Astrocyte (in vitro differentiated cells and primary cell): Measurements from ENCODE around the gene BACH2. TPM values are rescaled to one million over a fixed set of nuclear protein-coding genes. Genes with fewer than 3 reads are reported as not detected.
A peak's percentile ranks its signal among the peaks of the same experiment; 100 is the strongest.

Source experiments
- DNase-seq: peaks from one replicate; pipeline ENCODE4 v3.0.0-alpha.2; 2010; ENCODE audit warnings: low read depth
- FAIRE-seq: peaks from 2 replicates; lab custom pipeline; 2011; peaks lifted over from hg19 to GRCh38; lab: Jason Lieb, UNC
- H2AFZ ChIP-seq: 2 replicates; pipeline ENCODE4 v1.6.0; 2012; ENCODE audit warnings: low read depth, low read length, inconsistent platforms
- H3K27ac ChIP-seq: 2 replicates; pipeline ENCODE4 v1.5.1; 2011; ENCODE audit warnings: low read depth, low read length, inconsistent platforms
- H3K27me3 ChIP-seq: 2 replicates; pipeline ENCODE4 v1.6.0; 2011; ENCODE audit warnings: low read length, inconsistent platforms; ENCODE audit not compliant: insufficient read depth
- H3K36me3 ChIP-seq: 2 replicates; pipeline ENCODE4 v1.5.1; 2011; ENCODE audit warnings: low read length, inconsistent platforms; ENCODE audit not compliant: insufficient read depth
- H3K4me1 ChIP-seq: 2 replicates; pipeline ENCODE4 v1.5.1; 2011; ENCODE audit warnings: low read length, inconsistent platforms; ENCODE audit not compliant: insufficient read depth
- H3K4me2 ChIP-seq: 2 replicates; pipeline ENCODE4 v1.6.0; 2012; ENCODE audit warnings: low read length, inconsistent platforms
- H3K4me3 ChIP-seq: 2 replicates; pipeline ENCODE4 v1.5.1; 2011; ENCODE audit warnings: low read depth, mild to moderate bottlenecking, low read length, inconsistent platforms; ENCODE audit not compliant: insufficient read depth
- H3K79me2 ChIP-seq: 2 replicates; pipeline ENCODE4 v1.6.0; 2012; ENCODE audit warnings: mild to moderate bottlenecking, low read length, inconsistent platforms; ENCODE audit not compliant: insufficient read depth
- H3K9ac ChIP-seq: 2 replicates; pipeline ENCODE4 v1.6.0; 2012; ENCODE audit warnings: mild to moderate bottlenecking, low read length, inconsistent platforms
- H3K9me3 ChIP-seq: 2 replicates; pipeline ENCODE4 v1.5.1; 2012; ENCODE audit warnings: low read depth, mild to moderate bottlenecking, low read length, inconsistent platforms; ENCODE audit not compliant: insufficient read depth
- H4K20me1 ChIP-seq: 2 replicates; pipeline ENCODE4 v1.6.0; 2012; ENCODE audit warnings: low read length, inconsistent platforms; ENCODE audit not compliant: insufficient read depth
- H3K27ac Mint-ChIP-seq: one replicate; pipeline ENCODE4 v1.8.0; 2021; ENCODE audit warnings: mild to moderate bottlenecking, mixed read lengths; ENCODE audit not compliant: unreplicated experiment
- H3K27me3 Mint-ChIP-seq: one replicate; pipeline ENCODE4 v1.8.0; 2021; ENCODE audit warnings: low read depth, mixed read lengths; ENCODE audit not compliant: unreplicated experiment
- H3K36me3 Mint-ChIP-seq: one replicate; pipeline ENCODE4 v1.8.0; 2021; ENCODE audit warnings: low read depth, mixed read lengths; ENCODE audit not compliant: unreplicated experiment
- H3K4me1 Mint-ChIP-seq: one replicate; pipeline ENCODE4 v1.8.0; 2021; ENCODE audit warnings: low read depth, mixed read lengths; ENCODE audit not compliant: unreplicated experiment
- H3K4me3 Mint-ChIP-seq: one replicate; pipeline ENCODE4 v1.8.0; 2021; ENCODE audit warnings: mild to moderate bottlenecking, moderate library complexity, mixed read lengths; ENCODE audit not compliant: unreplicated experiment
- H3K9me3 Mint-ChIP-seq: one replicate; pipeline ENCODE4 v1.8.0; 2021; ENCODE audit warnings: mild to moderate bottlenecking, mixed read lengths; ENCODE audit not compliant: unreplicated experiment
- EZH2 ChIP-seq: IDR thresholded peaks from 2 replicates; pipeline ENCODE4 v1.6.1; 2012; ENCODE audit warnings: mild to moderate bottlenecking, low read length, inconsistent platforms; ENCODE audit not compliant: insufficient read depth
- total RNA-seq: library from RNA; stranded (reverse); gene quantifications from 2 replicates; pipeline ENCODE4 v1.2.1, GENCODE V29; 2021
- TF ChIP-seq, protein P1 (sequence below): IDR thresholded peaks from 2 replicates; pipeline ENCODE4 v1.5.1; 2011; ENCODE audit warnings: low read depth, mild to moderate bottlenecking, inconsistent platforms, low read length, moderate library complexity; ENCODE audit not compliant: insufficient read depth

The BACH2 gene
- total RNA-seq, 1 donor from 2014 or later: 17.5 TPM

GRCh38 chr6:90123831-90124230 is 172.8 kb downstream of the BACH2 start:
- no peaks in the 10 kb centered on the region for H3K9me3 ChIP-seq
- no peaks in the 10 kb centered on the region for H3K36me3 ChIP-seq
- peak overlapping the region; percentile 34 for H3K27ac Mint-ChIP-seq
- H3K9me3 Mint-ChIP-seq: no peaks in the 10 kb centered on the region
- H3K27me3 ChIP-seq: no peaks in the 10 kb centered on the region
- DNase-seq (peak; percentile 61), FAIRE-seq (no peak)
- peaks cover 14% of the 10 kb centered on the region for H3K4me1 ChIP-seq
- no peak for TF ChIP-seq EZH2
- TF ChIP-seq, protein P1, sequence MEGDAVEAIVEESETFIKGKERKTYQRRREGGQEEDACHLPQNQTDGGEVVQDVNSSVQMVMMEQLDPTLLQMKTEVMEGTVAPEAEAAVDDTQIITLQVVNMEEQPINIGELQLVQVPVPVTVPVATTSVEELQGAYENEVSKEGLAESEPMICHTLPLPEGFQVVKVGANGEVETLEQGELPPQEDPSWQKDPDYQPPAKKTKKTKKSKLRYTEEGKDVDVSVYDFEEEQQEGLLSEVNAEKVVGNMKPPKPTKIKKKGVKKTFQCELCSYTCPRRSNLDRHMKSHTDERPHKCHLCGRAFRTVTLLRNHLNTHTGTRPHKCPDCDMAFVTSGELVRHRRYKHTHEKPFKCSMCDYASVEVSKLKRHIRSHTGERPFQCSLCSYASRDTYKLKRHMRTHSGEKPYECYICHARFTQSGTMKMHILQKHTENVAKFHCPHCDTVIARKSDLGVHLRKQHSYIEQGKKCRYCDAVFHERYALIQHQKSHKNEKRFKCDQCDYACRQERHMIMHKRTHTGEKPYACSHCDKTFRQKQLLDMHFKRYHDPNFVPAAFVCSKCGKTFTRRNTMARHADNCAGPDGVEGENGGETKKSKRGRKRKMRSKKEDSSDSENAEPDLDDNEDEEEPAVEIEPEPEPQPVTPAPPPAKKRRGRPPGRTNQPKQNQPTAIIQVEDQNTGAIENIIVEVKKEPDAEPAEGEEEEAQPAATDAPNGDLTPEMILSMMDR: no peak
- H3K27me3 Mint-ChIP-seq: no peaks in the 10 kb centered on the region
- no peaks in the 10 kb centered on the region for H3K79me2 ChIP-seq
- no peak overlapping the region for H3K27ac ChIP-seq
- H3K36me3 Mint-ChIP-seq: no peaks in the 10 kb centered on the region
- H3K4me2 ChIP-seq: no peak overlapping the region
- peak overlapping the region; percentile 34 for H3K4me3 Mint-ChIP-seq
- H3K4me1 Mint-ChIP-seq: peaks cover 13% of the 10 kb centered on the region
- H3K9ac ChIP-seq: no peak overlapping the region
- H4K20me1 ChIP-seq: no peaks in the 10 kb centered on the region
- no peak overlapping the region for H2AFZ ChIP-seq
- no peak overlapping the region for H3K4me3 ChIP-seq

GRCh38 chr6:90121982-90122381 is 174.7 kb downstream of the BACH2 start:
- Mint-ChIP-seq H3K27me3 (no peaks in the 10 kb centered on the region), H3K4me1 (peaks cover 13% of the 10 kb centered on the region), H3K4me3 (no peak overlapping the region), H3K9me3 (peaks cover 2% of the 10 kb centered on the region), H3K27ac (no peak overlapping the region), H3K36me3 (no peaks in the 10 kb centered on the region)
- no peaks in the 10 kb centered on the region for H4K20me1 ChIP-seq
- H3K4me3 ChIP-seq: no peak overlapping the region
- H3K4me2 ChIP-seq: no peak overlapping the region
- H3K27me3 ChIP-seq: no peaks in the 10 kb centered on the region
- FAIRE-seq (no peak), DNase-seq (peak; percentile 39)
- no peaks in the 10 kb centered on the region for H3K9me3 ChIP-seq
- no peaks in the 10 kb centered on the region for H3K36me3 ChIP-seq
- H3K9ac ChIP-seq: no peak overlapping the region
- H3K4me1 ChIP-seq: peaks cover 14% of the 10 kb centered on the region
- no peaks in the 10 kb centered on the region for H3K79me2 ChIP-seq
- no peak overlapping the region for H3K27ac ChIP-seq
- TF ChIP-seq, protein P1: no peak
- no peak for TF ChIP-seq EZH2
- no peak overlapping the region for H2AFZ ChIP-seq

GRCh38 chr6:90120327-90120726 is 176.3 kb downstream of the BACH2 start:
- H3K36me3 Mint-ChIP-seq: peaks cover 2% of the 10 kb centered on the region
- H3K4me3 Mint-ChIP-seq: no peak overlapping the region
- TF ChIP-seq, protein P1: no peak
- TF ChIP-seq EZH2: no peak
- peaks cover 2% of the 10 kb centered on the region for H3K9me3 ChIP-seq
- H3K9ac ChIP-seq: no peak overlapping the region
- H3K79me2 ChIP-seq: no peaks in the 10 kb centered on the region
- H3K36me3 ChIP-seq: no peaks in the 10 kb centered on the region
- no peak overlapping the region for H3K4me2 ChIP-seq
- peaks cover 14% of the 10 kb centered on the region for H3K4me1 ChIP-seq
- no peaks in the 10 kb centered on the region for H4K20me1 ChIP-seq
- peaks cover 10% of the 10 kb centered on the region for H3K4me1 Mint-ChIP-seq
- FAIRE-seq (no peak), DNase-seq (no peak)
- H3K4me3 ChIP-seq: no peak overlapping the region
- no peaks in the 10 kb centered on the region for H3K27me3 ChIP-seq
- H3K27ac ChIP-seq: no peak overlapping the region
- H3K27ac Mint-ChIP-seq: no peak overlapping the region
- no peaks in the 10 kb centered on the region for H3K27me3 Mint-ChIP-seq
- no peak overlapping the region for H2AFZ ChIP-seq
- H3K9me3 Mint-ChIP-seq: peaks cover 2% of the 10 kb centered on the region
